T-helper 17 cell (primary cell): ENCODE data around the gene EMID1. TPM values are rescaled to one million over a fixed set of nuclear protein-coding genes. Genes with fewer than 3 reads are reported as not detected.

Experiments used
- ATAC-seq: fragments of 150-1000 bp; cut with Tn5 transposase; 2 replicates; pipeline ENCODE4 v1.10.0; 2021; ENCODE audit warnings: mild to moderate bottlenecking, moderate library complexity
- DNase-seq, 3 donors: peaks; one replicate each; pipeline versions ENCODE4 v3.0.0 to v3.0.0-alpha.2; 2020 to 2021
- H3K9me3 ChIP-seq: one replicate; pipeline ENCODE4 v1.7.0; 2013; ENCODE audit warnings: low read length, mild to moderate bottlenecking; ENCODE audit not compliant: control insufficient read depth, poor library complexity, severe bottlenecking
- H3K27ac Mint-ChIP-seq: one replicate; pipeline ENCODE4 v1.8.0; 2022; ENCODE audit warnings: mild to moderate bottlenecking, moderate library complexity, mixed read lengths
- H3K27me3 Mint-ChIP-seq: one replicate; pipeline ENCODE4 v1.8.0; 2022; ENCODE audit warnings: mixed read lengths
- H3K36me3 Mint-ChIP-seq: one replicate; pipeline ENCODE4 v1.8.0; 2022; ENCODE audit warnings: low read depth, mixed read lengths
- H3K4me1 Mint-ChIP-seq: one replicate; pipeline ENCODE4 v1.8.0; 2022; ENCODE audit warnings: mild to moderate bottlenecking, mixed read lengths
- H3K4me3 Mint-ChIP-seq: one replicate; pipeline ENCODE4 v1.8.0; 2022; ENCODE audit warnings: mild to moderate bottlenecking, moderate library complexity, mixed read lengths
- total RNA-seq, 4 donors: library from RNA in 2 of 4; stranded (reverse) in 2 of 4; gene quantifications; one replicate each; pipeline ENCODE4 v1.2.3 and lab custom pipeline; 2022 to 2026

The EMID1 gene
- not detected for total RNA-seq
- 0 to 0.15 reads per million in 2 donors for total RNA-seq (lab: John Stamatoyannopoulos, UW)

- Mint-ChIP-seq H3K36me3 (peaks cover 2% of the 10 kb centered on the region), H3K4me1 (peaks cover 27% of the 10 kb centered on the region), H3K27ac (peak within 1 kb of the TSS; percentile 34), H3K27me3 (peaks cover 39% of the 10 kb centered on the region), H3K4me3 (peak within 1 kb of the TSS; percentile 87)
- H3K9me3 ChIP-seq, result no peaks in the 10 kb centered on the region
- DNase-seq, result no peak
- ATAC-seq, result peak; percentile 42
Observed at GRCh38 chr22:29205594-29206371, at the start of gene EMID1. TSS of gene EMID1 (plus strand) at chr22:29205896. CDS start at chr22:29206039, 143 bp downstream.

GRCh38 chr22:29155966-29156365 is 49.7 kb upstream of the EMID1 start:
- H3K9me3 ChIP-seq, result no peaks in the 10 kb centered on the region
- H3K27me3 Mint-ChIP-seq, result peaks cover 61% of the 10 kb centered on the region
- DNase-seq, result no peak
- H3K4me3 Mint-ChIP-seq, result no peak overlapping the region
- peaks cover 6% of the 10 kb centered on the region for H3K4me1 Mint-ChIP-seq
- peaks cover 3% of the 10 kb centered on the region for H3K36me3 Mint-ChIP-seq
- ATAC-seq, result no peak
- no peak overlapping the region for H3K27ac Mint-ChIP-seq

- ATAC-seq, result no peak
- Mint-ChIP-seq H3K4me1 (peaks cover 6% of the 10 kb centered on the region), H3K36me3 (peaks cover 3% of the 10 kb centered on the region), H3K4me3 (no peak overlapping the region), H3K27ac (no peak overlapping the region), H3K27me3 (peaks cover 64% of the 10 kb centered on the region)
- no peaks in the 10 kb centered on the region for H3K9me3 ChIP-seq
- DNase-seq, result no peak
Observed at GRCh38 chr22:29156507-29156906, 49.2 kb upstream of the EMID1 start.

GRCh38 chr22:29157759-29158535 is 47.7 kb upstream of the EMID1 start:
- ATAC-seq, result no peak
- H3K4me1 Mint-ChIP-seq, result peaks cover 6% of the 10 kb centered on the region
- H3K36me3 Mint-ChIP-seq, result peaks cover 3% of the 10 kb centered on the region
- no peak overlapping the region for H3K4me3 Mint-ChIP-seq
- no peak overlapping the region for H3K27ac Mint-ChIP-seq
- DNase-seq, result no peak
- no peaks in the 10 kb centered on the region for H3K9me3 ChIP-seq
- peaks cover 57% of the 10 kb centered on the region for H3K27me3 Mint-ChIP-seq

GRCh38 chr22:29158546-29158945 is 47.1 kb upstream of the EMID1 start:
- H3K9me3 ChIP-seq, result no peaks in the 10 kb centered on the region
- no peak overlapping the region for H3K4me3 Mint-ChIP-seq
- H3K4me1 Mint-ChIP-seq, result peaks cover 6% of the 10 kb centered on the region
- H3K27me3 Mint-ChIP-seq, result peaks cover 51% of the 10 kb centered on the region
- H3K27ac Mint-ChIP-seq, result no peak overlapping the region
- no peak for DNase-seq
- no peak for ATAC-seq
- H3K36me3 Mint-ChIP-seq, result peaks cover 3% of the 10 kb centered on the region

- Mint-ChIP-seq H3K4me1 (peaks cover 16% of the 10 kb centered on the region), H3K27me3 (peaks cover 35% of the 10 kb centered on the region), H3K27ac (no peak overlapping the region), H3K36me3 (peaks cover 3% of the 10 kb centered on the region), H3K4me3 (no peak overlapping the region)
- DNase-seq (no peak), ATAC-seq (no peak)
- no peaks in the 10 kb centered on the region for H3K9me3 ChIP-seq
Observed at GRCh38 chr22:29163808-29164207, 41.9 kb upstream of the EMID1 start.

- Mint-ChIP-seq H3K4me3 (peak overlapping the region; percentile 9), H3K36me3 (peaks cover 2% of the 10 kb centered on the region), H3K4me1 (peaks cover 16% of the 10 kb centered on the region), H3K27me3 (peaks cover 30% of the 10 kb centered on the region), H3K27ac (no peak overlapping the region)
- H3K9me3 ChIP-seq, result no peaks in the 10 kb centered on the region
- ATAC-seq (no peak), DNase-seq (no peak)
Observed at GRCh38 chr22:29165321-29166060, 40.2 kb upstream of the EMID1 start.

GRCh38 chr22:29166180-29166579 is 39.5 kb upstream of the EMID1 start:
- peak overlapping the region; percentile 84 for H3K27ac Mint-ChIP-seq
- H3K36me3 Mint-ChIP-seq, result peaks cover 2% of the 10 kb centered on the region
- H3K4me1 Mint-ChIP-seq, result peaks cover 16% of the 10 kb centered on the region
- peak overlapping the region; percentile 73 for H3K4me3 Mint-ChIP-seq
- no peak for DNase-seq
- no peak for ATAC-seq
- no peaks in the 10 kb centered on the region for H3K9me3 ChIP-seq
- H3K27me3 Mint-ChIP-seq, result peaks cover 26% of the 10 kb centered on the region

- Mint-ChIP-seq H3K27me3 (peaks cover 24% of the 10 kb centered on the region), H3K27ac (peak overlapping the region; percentile 84), H3K4me1 (peaks cover 16% of the 10 kb centered on the region), H3K36me3 (peaks cover 2% of the 10 kb centered on the region), H3K4me3 (peak overlapping the region; percentile 73)
- H3K9me3 ChIP-seq, result no peaks in the 10 kb centered on the region
- peak; percentile 90 for ATAC-seq
- peak in 1 of 3 donors; percentile 21 for DNase-seq
Observed at GRCh38 chr22:29167032-29167911, 38.4 kb upstream of the EMID1 start.

GRCh38 chr22:29171721-29172120 is 34.0 kb upstream of the EMID1 start:
- no peak for ATAC-seq
- Mint-ChIP-seq H3K36me3 (peaks cover 2% of the 10 kb centered on the region), H3K4me3 (no peak overlapping the region), H3K4me1 (peaks cover 9% of the 10 kb centered on the region), H3K27me3 (peaks cover 13% of the 10 kb centered on the region), H3K27ac (no peak overlapping the region)
- H3K9me3 ChIP-seq, result peaks cover 6% of the 10 kb centered on the region
- DNase-seq, result no peak

GRCh38 chr22:29172216-29172615 is 33.5 kb upstream of the EMID1 start:
- H3K27ac Mint-ChIP-seq, result no peak overlapping the region
- ATAC-seq, result no peak
- no peak overlapping the region for H3K4me3 Mint-ChIP-seq
- peaks cover 2% of the 10 kb centered on the region for H3K36me3 Mint-ChIP-seq
- peaks cover 6% of the 10 kb centered on the region for H3K9me3 ChIP-seq
- peaks cover 4% of the 10 kb centered on the region for H3K4me1 Mint-ChIP-seq
- DNase-seq, result no peak
- peaks cover 13% of the 10 kb centered on the region for H3K27me3 Mint-ChIP-seq

- peaks cover 6% of the 10 kb centered on the region for H3K9me3 ChIP-seq
- ATAC-seq (no peak), DNase-seq (no peak)
- Mint-ChIP-seq H3K4me3 (no peak overlapping the region), H3K36me3 (peaks cover 2% of the 10 kb centered on the region), H3K27me3 (peaks cover 8% of the 10 kb centered on the region), H3K4me1 (no peaks in the 10 kb centered on the region), H3K27ac (no peak overlapping the region)
Observed at GRCh38 chr22:29175312-29175835, 30.3 kb upstream of the EMID1 start.
